CD4-positive, alpha-beta T cell treated with Interleukin-17A for 1 hour (primary cell): ENCODE data around the gene IL20RA.
A peak's percentile ranks its signal among the peaks of the same experiment; 100 is the strongest.
"Not testable (repeated sequence)": the region's sequence is repeated elsewhere in the genome, so short reads cannot be mapped to it uniquely, and the experiment has no call there.

ENCODE experiments used
- DNase-seq: peaks from one replicate; pipeline ENCODE4 v3.0.0-alpha.2; 2020

IL20RA gene

GRCh38 chr6:136969433-136969832 lies 75.3 kb downstream of the IL20RA start:
- no peak for DNase-seq

GRCh38 chr6:136968837-136969236 lies 75.9 kb downstream of the IL20RA start:
- no peak for DNase-seq

- DNase-seq, result peak; percentile 62
Observed at GRCh38 chr6:136967876-136968752, 76.7 kb downstream of the IL20RA start.

GRCh38 chr6:136964398-136964797 lies 80.4 kb downstream of the IL20RA start:
- DNase-seq, result no peak

DNA sequence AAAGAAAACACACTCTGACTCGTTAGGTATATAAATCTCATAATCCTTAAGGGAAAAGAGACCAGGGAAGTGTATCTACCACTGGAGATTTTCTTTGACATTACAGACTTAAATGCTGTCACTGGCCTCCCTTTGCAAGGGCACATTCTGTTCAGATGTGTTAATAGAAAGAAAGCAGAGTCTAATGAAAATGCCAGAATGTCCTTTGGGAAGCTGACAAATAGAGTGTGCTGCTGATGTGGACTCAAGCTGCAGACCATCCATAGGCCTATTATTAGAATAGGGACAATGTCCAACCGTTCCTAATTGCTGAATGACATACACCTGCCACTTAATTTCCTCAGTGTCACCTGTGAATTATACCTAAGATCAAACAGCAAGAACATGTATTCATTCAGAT lies 81.5 kb downstream of the IL20RA start:
- no peak for DNase-seq

GRCh38 chr6:136962661-136963060 lies 82.1 kb downstream of the IL20RA start:
- DNase-seq, result no peak

DNA sequence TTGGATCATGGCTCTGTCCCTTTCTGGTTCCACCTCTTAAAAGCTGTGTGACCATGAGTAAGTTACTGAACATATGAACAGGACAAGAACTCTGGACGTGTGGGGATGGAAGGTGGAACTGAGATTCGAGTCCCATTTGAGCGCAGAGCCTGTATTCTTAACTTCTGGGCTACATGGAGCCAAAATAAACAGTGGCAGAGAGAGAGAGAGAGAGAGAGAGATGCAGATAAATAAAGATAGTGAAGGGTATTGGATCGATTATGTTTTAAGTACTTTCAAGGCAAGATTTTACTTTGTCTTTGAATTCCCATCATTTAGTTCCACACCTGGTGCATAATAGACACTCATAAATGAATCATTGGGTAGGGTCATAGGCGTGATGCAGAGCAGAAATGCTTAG lies 82.9 kb downstream of the IL20RA start:
- no peak for DNase-seq

- DNase-seq, result no peak
Observed at GRCh38 chr6:136960781-136961180, 84.0 kb downstream of the IL20RA start.

DNA sequence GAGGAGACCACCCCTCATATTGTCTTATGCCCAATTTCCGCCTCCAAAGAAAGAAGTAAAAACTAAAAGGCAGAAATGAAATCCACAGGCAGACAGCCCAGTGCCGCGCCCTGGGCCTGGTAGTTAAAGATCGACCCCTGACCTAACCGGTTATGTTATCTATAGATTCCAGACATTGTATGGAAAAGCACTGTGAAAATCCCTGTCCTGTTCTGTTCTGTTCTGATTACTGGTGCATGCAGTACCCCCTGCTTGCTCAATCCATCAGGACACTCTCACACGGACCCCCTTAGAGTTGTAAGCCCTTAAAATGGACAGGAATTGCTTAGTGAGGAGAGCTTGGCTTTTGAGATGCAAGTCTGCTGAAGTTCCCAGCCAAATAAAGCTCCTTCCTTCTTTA lies 84.8 kb downstream of the IL20RA start:
- DNase-seq, result not testable (repeated sequence)

GRCh38 chr6:136959471-136959891 lies 85.3 kb downstream of the IL20RA start:
- DNase-seq, result no peak

GRCh38 chr6:136958168-136958567 lies 86.6 kb downstream of the IL20RA start:
- no peak for DNase-seq

DNA sequence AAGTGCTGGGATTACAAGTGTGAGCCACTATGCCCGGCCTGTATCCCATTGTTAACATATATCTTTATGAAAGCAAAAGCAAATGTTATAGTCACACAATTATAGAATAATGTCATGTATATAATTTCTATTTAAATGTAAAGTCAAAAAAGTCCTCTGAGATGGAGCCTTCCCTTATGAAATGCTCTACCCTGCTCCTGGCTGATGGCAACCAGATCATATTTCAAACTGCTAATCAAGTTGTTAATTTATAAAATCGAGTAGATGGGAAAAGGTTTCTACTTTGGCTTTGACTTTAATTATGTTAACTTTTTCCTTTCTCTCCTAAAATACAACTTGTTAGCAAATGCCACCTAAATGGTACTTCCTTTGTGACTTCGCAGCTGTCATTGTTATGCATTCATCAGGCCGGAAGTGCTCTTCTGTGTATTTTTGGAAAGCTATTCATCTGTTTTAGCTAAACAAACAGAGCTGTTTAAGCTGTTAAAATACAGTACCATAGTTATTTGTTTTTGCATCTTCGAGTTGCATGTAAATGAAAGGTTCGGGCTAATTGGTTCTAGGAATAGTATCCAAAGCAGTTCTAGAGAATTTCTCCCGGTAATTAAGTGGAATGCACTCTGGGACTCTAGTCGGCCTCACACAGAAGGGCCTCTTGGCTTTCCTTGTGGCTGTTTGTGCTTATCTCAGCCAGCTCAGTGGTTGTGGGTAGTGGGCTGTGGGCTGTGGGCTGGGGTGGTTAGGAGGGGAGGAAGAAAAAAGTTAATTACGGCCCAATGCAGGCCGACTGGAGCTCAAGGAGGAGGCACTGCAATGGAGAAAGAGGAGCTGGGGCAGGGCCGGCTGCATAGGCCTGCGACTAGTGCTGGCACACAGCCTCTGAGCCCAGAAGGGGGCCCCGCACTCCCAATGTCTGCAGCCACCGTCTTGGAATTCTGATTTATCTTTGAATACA lies 87.9 kb downstream of the IL20RA start:
- no peak for DNase-seq

DNA sequence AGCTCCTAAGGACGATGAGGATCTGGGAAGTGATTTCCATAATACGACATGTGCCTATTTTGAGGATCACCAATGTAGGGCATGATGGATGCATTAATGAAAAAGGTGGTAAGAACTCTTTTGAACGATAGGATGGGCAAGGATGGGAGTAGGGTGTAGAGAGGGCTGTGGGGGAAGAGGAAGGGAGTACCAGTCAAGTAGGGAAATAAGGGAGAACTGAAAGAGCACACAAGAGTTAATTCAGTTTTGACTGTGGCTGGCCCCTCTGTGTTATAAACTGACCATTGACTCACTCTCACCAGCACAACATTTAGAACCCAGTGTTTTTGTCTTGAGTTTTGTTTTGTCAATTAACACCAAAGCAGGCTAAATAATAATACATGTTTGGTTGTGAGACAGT lies 89.6 kb downstream of the IL20RA start:
- no peak for DNase-seq

GRCh38 chr6:136952714-136953260 lies 92.0 kb downstream of the IL20RA start:
- DNase-seq, result no peak

DNA sequence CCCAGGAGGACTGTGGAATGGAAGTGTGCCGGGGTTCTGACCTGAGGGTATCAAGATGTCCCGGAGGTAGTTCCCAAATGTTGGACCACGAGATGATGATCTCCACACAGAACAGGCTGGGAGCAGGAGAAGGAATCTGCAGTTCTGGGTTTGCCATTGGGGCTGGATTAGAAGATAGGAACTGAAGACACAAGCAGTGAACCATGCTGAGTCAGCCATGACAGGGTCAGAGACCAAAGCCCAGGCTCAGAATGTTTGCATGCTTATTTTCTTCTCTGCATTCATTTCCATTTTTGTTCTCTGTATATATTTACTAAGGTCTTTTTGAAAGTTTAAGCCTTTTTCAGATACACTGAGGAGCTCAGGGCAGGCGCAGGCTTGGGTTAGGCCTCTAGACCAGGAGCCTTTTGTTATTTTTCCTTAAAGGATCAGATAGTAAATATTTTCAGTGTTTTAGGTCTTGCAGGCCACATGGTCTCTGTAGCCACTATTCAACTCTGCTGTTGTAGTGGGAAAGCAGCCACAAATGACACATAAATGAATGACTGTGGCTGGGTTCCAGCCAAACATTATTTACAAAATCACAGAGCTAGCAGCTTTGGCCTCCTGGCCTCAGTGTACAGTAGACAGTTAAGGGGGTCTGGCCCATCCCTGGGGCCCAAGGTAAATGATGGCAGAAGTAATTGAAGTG lies 94.2 kb downstream of the IL20RA start:
- DNase-seq, result no peak
